SK-N-SH (cell line): ENCODE measurements around the gene RGS7BP. TPM values are rescaled to one million over a fixed set of nuclear protein-coding genes. Genes with fewer than 3 reads are reported as not detected.

Experiments
- CTCF ChIA-PET: fragments of 300-600, 350-600 bp; formaldehyde crosslinking; extraction: SDS; loops from one replicate; lab custom pipeline; 2021; lab: Yijun Ruan, JAX
- POLR2A ChIA-PET: fragments of 350-600 bp; sonication (Branson Sonifier 250); formaldehyde crosslinking; extraction: SDS; loops from one replicate; lab custom pipeline; 2020; ENCODE audit warnings: antibody characterized with exemption, inconsistent platforms; lab: Yijun Ruan, JAX
- DNase-seq: peaks from one replicate; pipeline ENCODE4 v3.0.0; 2012
- H2AFZ ChIP-seq: fragments of 200-600 bp; sonication (generic); 2 replicates; pipeline ENCODE4 v1.8.1; 2016; ENCODE audit warnings: antibody characterized with exemption, mild to moderate bottlenecking, low read depth
- H3F3A ChIP-seq: fragments of 200-600 bp; sonication (generic); replicated peaks from 2 replicates; pipeline ENCODE3; 2016; ENCODE audit warnings: antibody characterized with exemption, mild to moderate bottlenecking; ENCODE audit not compliant: insufficient read depth
- H3K27ac ChIP-seq, 2 experiments: fragments of 200-500 bp in 1 of 2; fragments of 200-600 bp in 1 of 2; sonication (Bioruptor generic) in 1 of 2; sonication (generic), shearing (Covaris generic) in 1 of 2; 2 replicates each; pipeline versions ENCODE4 v1.5.1 to v1.6.1; 2014 to 2016; ENCODE audit warnings: low read depth in 2 of 2, inconsistent platforms in 1 of 2, low read length in 1 of 2, mild to moderate bottlenecking in 1 of 2, mixed read lengths in 1 of 2
- H3K27me3 ChIP-seq: fragments of 200-600 bp; sonication (generic), shearing (Covaris generic); 2 replicates; pipeline ENCODE4 v1.6.1; 2016; ENCODE audit warnings: mixed run types; ENCODE audit not compliant: insufficient read depth
- H3K36me3 ChIP-seq, 2 experiments: fragments of 200-500 bp in 1 of 2; fragments of 200-600 bp in 1 of 2; sonication (Bioruptor generic) in 1 of 2; sonication (generic) in 1 of 2; replicated peaks in 1 of 2; 2 replicates each; pipeline versions ENCODE3 to v1.5.1; 2014 to 2016; ENCODE audit warnings: low read length in 1 of 2, mild to moderate bottlenecking in 1 of 2; ENCODE audit not compliant: insufficient read depth in 2 of 2, control insufficient read depth in 1 of 2
- H3K4me1 ChIP-seq, 2 experiments: fragments of 200-500 bp in 1 of 2; fragments of 200-600 bp in 1 of 2; sonication (Bioruptor generic) in 1 of 2; sonication (generic), shearing (Covaris generic) in 1 of 2; 2 replicates each; pipeline versions ENCODE4 v1.5.1 to v1.6.1; 2014 to 2016; ENCODE audit warnings: low read depth in 1 of 2, low read length in 1 of 2, mixed run types in 1 of 2; ENCODE audit not compliant: insufficient read depth in 2 of 2, control insufficient read depth in 1 of 2
- H3K4me2 ChIP-seq: fragments of 200-600 bp; sonication (generic), shearing (Covaris generic); 2 replicates; pipeline ENCODE4 v1.6.1; 2017; ENCODE audit warnings: mixed run types
- H3K4me3 ChIP-seq, 2 experiments: fragments of 200-500 bp in 1 of 2; fragments of 200-600 bp in 1 of 2; sonication (Bioruptor generic) in 1 of 2; sonication (generic), shearing (Covaris generic) in 1 of 2; 2 replicates each; pipeline versions ENCODE4 v1.5.1 to v1.8.1; 2014 to 2016; ENCODE audit warnings: low read depth in 2 of 2, inconsistent platforms in 1 of 2, low read length in 1 of 2, mild to moderate bottlenecking in 1 of 2, mixed read lengths in 1 of 2, moderate library complexity in 1 of 2
- H3K79me2 ChIP-seq: fragments of 200-600 bp; sonication (generic); 2 replicates; pipeline ENCODE4 v1.8.1; 2017; ENCODE audit warnings: mild to moderate bottlenecking; ENCODE audit not compliant: insufficient read depth
- H3K9ac ChIP-seq: fragments of 200-600 bp; sonication (generic); 2 replicates; pipeline ENCODE4 v1.6.1; 2017; ENCODE audit warnings: mixed run types
- H3K9me2 ChIP-seq: fragments of 200-600 bp; sonication (generic); 2 replicates; pipeline ENCODE4 v1.6.1; 2017; ENCODE audit warnings: mixed run types
- H3K9me3 ChIP-seq: fragments of 200-600 bp; sonication (generic); 2 replicates; pipeline ENCODE4 v1.6.1; 2017; ENCODE audit warnings: mixed run types, mild to moderate bottlenecking, moderate library complexity
- H4K20me1 ChIP-seq: fragments of 200-600 bp; sonication (generic); 2 replicates; pipeline ENCODE4 v1.6.1; 2017; ENCODE audit warnings: mild to moderate bottlenecking, mixed run types; ENCODE audit not compliant: insufficient read depth
- ELF1 ChIP-seq: IDR thresholded peaks from 2 replicates; pipeline ENCODE4 v1.4.0; 2012
- FOXJ3 ChIP-seq: sonication (generic); formaldehyde crosslinking; IDR thresholded peaks from 2 replicates; pipeline ENCODE4 v1.5.1; 2020; ENCODE audit warnings: mild to moderate bottlenecking, missing genetic modification reagents
- FOXM1 ChIP-seq: IDR thresholded peaks from 2 replicates; pipeline ENCODE4 v1.4.0; 2012; ENCODE audit warnings: low read depth, mild to moderate bottlenecking
- GABPA ChIP-seq: IDR thresholded peaks from 2 replicates; pipeline ENCODE4 v1.4.0; 2012; ENCODE audit warnings: low read depth, mild to moderate bottlenecking
- GATA2 ChIP-seq: sonication (generic); formaldehyde crosslinking; IDR thresholded peaks from 2 replicates; pipeline ENCODE4 v1.5.0; 2020; ENCODE audit warnings: mild to moderate bottlenecking, missing genetic modification reagents
- IRF3 ChIP-seq: fragments of 150-350 bp; IDR thresholded peaks from 2 replicates; pipeline ENCODE4 v1.6.1; 2016; ENCODE audit warnings: mild to moderate bottlenecking, low read depth, low read length
- JUND ChIP-seq: IDR thresholded peaks from 2 replicates; pipeline ENCODE4 v1.4.0; 2012
- MAX ChIP-seq: IDR thresholded peaks from 2 replicates; pipeline ENCODE4 v1.4.0; 2012; ENCODE audit warnings: low read depth
- RAD21 ChIP-seq: IDR thresholded peaks from 2 replicates; pipeline ENCODE4 v1.6.1; 2012; ENCODE audit warnings: mild to moderate bottlenecking, low read length
- REST ChIP-seq: IDR thresholded peaks from 2 replicates; pipeline ENCODE4 v1.6.1; 2012; ENCODE audit warnings: mild to moderate bottlenecking, low read depth, low read length, moderate library complexity
- RFX5 ChIP-seq: IDR thresholded peaks from 2 replicates; pipeline ENCODE4 v1.6.1; 2012; ENCODE audit warnings: mild to moderate bottlenecking, improper control_type of control experiment, low read length
- SIN3A ChIP-seq: IDR thresholded peaks from 2 replicates; pipeline ENCODE4 v1.6.1; 2012; ENCODE audit warnings: low read depth, mild to moderate bottlenecking, low read length, moderate library complexity, borderline replicate concordance
- SMC3 ChIP-seq: IDR thresholded peaks from 2 replicates; pipeline ENCODE4 v1.6.1; 2012; ENCODE audit warnings: low read depth, low read length, improper control_type of control experiment
- TCF12 ChIP-seq: IDR thresholded peaks from 2 replicates; pipeline ENCODE4 v1.4.0; 2012
- TEAD4 ChIP-seq: IDR thresholded peaks from 2 replicates; pipeline ENCODE4 v1.4.0; 2012; ENCODE audit warnings: mild to moderate bottlenecking, borderline replicate concordance; ENCODE audit not compliant: insufficient read depth
- USF2 ChIP-seq: fragments of 150-350 bp; IDR thresholded peaks from 2 replicates; pipeline ENCODE4 v1.6.1; 2017; ENCODE audit warnings: antibody characterized with exemption, low read length, low read depth, borderline replicate concordance
- WGBS: methylation state at CpG from one replicate; pipeline ENCODE4 v1.1.6; 2017; ENCODE audit warnings: low lambda C conversion rate; 5-methylcytosine and 5-hydroxymethylcytosine counted together
- polyA plus RNA-seq, 3 experiments: library from polyadenylated mRNA; depleted of rRNA; stranded (reverse); fragments of >200 nt; gene quantifications; 2 replicates each; pipeline ENCODE4 v1.2.3, GENCODE V29; 2012

The RGS7BP gene
- polyA plus RNA-seq, 1 of the 3 experiments (the other 2 are of a cell fraction) = not detected

GRCh38 chr5:64502196-64502595 lies 3.6 kb upstream of the RGS7BP start:
- H3K4me3 ChIP-seq = no peak overlapping the region
- no peaks in the 10 kb centered on the region for H3K9me3 ChIP-seq
- no peaks in the 10 kb centered on the region; a peak in 1 of 4 replicates for H3K4me1 ChIP-seq
- no peak overlapping the region for H2AFZ ChIP-seq
- ChIA-PET CTCF (no interaction called here), POLR2A (no interaction called here)
- WGBS = 6% methylated on average over 5 of the region's 5 CpGs
- no peak for DNase-seq
- no peaks in the 10 kb centered on the region for H4K20me1 ChIP-seq
- no peaks in the 10 kb centered on the region for H3K9me2 ChIP-seq
- H3K4me2 ChIP-seq = no peak overlapping the region
- H3K79me2 ChIP-seq = no peaks in the 10 kb centered on the region
- H3K27me3 ChIP-seq = peaks cover 23% of the 10 kb centered on the region; the same call in 1 of the 2 replicates
- no peaks in the 10 kb centered on the region for H3K36me3 ChIP-seq
- H3F3A ChIP-seq = no peaks in the 10 kb centered on the region
- no peak overlapping the region for H3K9ac ChIP-seq
- TF ChIP-seq TCF12 = no peak
- TF ChIP-seq RFX5 = no peak
- no peak for TF ChIP-seq SMC3
- H3K27ac ChIP-seq = no peak overlapping the region

GRCh38 chr5:64506567-64507263 lies 900 bp downstream of the RGS7BP start:
- peaks cover 30% of the 10 kb centered on the region for H3K27me3 ChIP-seq
- peak overlapping the region; percentile 26 to 60; a peak in 3 of 4 replicates for H3K4me3 ChIP-seq
- no peaks in the 10 kb centered on the region for H3K9me2 ChIP-seq
- no peaks in the 10 kb centered on the region for H4K20me1 ChIP-seq
- TF ChIP-seq IRF3 (no peak), FOXM1 (no peak), FOXJ3 (CRISPR knock-in tag) (no peak), TEAD4 (no peak), GATA2 (CRISPR knock-in tag) (no peak), REST (no peak), MAX (no peak), ELF1 (no peak), GABPA (no peak), USF2 (no peak), RAD21 (no peak), JUND (no peak), TCF12 (no peak), SIN3A (no peak)
- H3K4me2 ChIP-seq = peak overlapping the region; percentile 86
- H3K9me3 ChIP-seq = no peaks in the 10 kb centered on the region
- WGBS = 3% methylated on average over 16 of the region's 39 CpGs
- H3K79me2 ChIP-seq = no peaks in the 10 kb centered on the region
- peak; percentile 8 for DNase-seq
- POLR2A ChIA-PET = no interaction called here
- no peak overlapping the region for H3K9ac ChIP-seq
- H3K4me1 ChIP-seq = no peaks in the 10 kb centered on the region; a peak in 1 of 4 replicates
- H3K36me3 ChIP-seq = no peaks in the 10 kb centered on the region
- no peak overlapping the region for H3K27ac ChIP-seq
- no peaks in the 10 kb centered on the region for H3F3A ChIP-seq
- CTCF ChIA-PET = no interaction called here
- no peak overlapping the region for H2AFZ ChIP-seq
